ENCODE data around the gene SLC25A51. TPM values are rescaled to one million over a fixed set of nuclear protein-coding genes. Genes with fewer than 3 reads are reported as not detected.

The SLC25A51 gene
- total and polyA plus RNA-seq, 2 experiments from 2014 or later: 10.4 to 29.2 TPM

DNA sequence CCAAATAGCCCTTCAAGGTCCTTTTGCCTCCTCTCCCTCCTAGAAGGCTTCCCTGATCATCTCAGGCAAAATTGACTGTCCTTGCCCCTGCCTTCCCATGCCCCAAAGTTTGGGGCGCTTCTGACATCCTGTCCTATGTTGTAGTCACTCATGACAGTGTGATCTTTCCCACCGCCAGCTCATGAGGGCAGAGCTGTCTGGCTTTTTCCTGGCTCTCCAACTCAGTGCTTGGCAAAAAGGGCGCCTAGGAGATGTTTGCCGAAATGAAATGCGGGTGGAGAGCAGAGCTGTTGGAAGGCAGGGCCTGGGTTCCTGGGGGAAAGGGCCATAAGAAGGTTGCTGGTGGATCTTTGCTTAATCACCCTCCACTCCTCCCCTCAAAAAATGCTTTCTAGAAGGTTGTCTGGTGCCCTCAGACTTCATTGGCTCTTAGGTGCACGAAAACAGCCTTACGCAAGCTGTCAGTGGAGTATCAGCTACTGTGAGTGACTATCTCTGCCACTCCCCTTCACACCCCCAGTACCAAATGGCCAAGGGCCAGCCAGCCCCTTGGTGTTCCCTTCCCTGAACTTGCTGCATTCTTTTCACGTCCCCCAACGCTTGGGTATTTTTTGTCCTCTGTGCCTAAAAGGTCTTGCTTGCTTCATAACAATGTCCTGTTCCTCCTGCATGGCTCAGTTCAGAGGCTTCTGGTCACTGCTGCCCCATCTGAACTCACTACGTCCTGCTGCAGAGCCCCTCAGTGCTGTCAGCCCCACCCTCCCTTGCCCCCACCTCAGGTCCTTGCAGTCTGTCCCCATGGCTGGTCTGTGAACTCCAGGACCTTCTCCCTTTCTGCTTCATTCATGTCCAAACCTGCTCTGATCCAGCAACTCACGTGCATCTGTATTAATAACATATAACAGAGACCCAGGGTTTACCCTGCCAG lies 2.6 kb upstream of the SLC25A51 start:
- Histone ChIP-seq H3K9me3 (ENCODE audit: low read depth) (no peaks in the 10 kb centered on the region), H3K27me3 (no peaks in the 10 kb centered on the region), H3K4me1 (ENCODE audit: insufficient read depth) (peaks cover 17% of the 10 kb centered on the region), H3K36me3 (replicated peaks; ENCODE audit: insufficient read depth, low read depth) (no peaks in the 10 kb centered on the region), H3K4me2 (no peak overlapping the region), H2AFZ (no peak overlapping the region), H3K79me2 (peaks cover 16% of the 10 kb centered on the region), H3K27ac (no peak overlapping the region), H3K4me3 (no peak overlapping the region), H3K9me2 (replicated peaks; ENCODE audit: insufficient read depth) (no peaks in the 10 kb centered on the region), H4K20me1 (ENCODE audit: insufficient read depth, poor library complexity, severe bottlenecking) (peaks cover 2% of the 10 kb centered on the region)
- WGBS (ENCODE audit: low lambda C conversion rate, missing lambda C conversion rate): 92% methylated on average over 11 of the region's 11 CpGs
- DNase-seq (ENCODE audit: low spot score): no peak
- TF ChIP-seq EZH2phosphoT487 (IDR thresholded peaks at IDR 0.05; ENCODE audit: low read depth, severe bottlenecking, unreplicated experiment): no peak
- TF ChIP-seq, protein P1, sequence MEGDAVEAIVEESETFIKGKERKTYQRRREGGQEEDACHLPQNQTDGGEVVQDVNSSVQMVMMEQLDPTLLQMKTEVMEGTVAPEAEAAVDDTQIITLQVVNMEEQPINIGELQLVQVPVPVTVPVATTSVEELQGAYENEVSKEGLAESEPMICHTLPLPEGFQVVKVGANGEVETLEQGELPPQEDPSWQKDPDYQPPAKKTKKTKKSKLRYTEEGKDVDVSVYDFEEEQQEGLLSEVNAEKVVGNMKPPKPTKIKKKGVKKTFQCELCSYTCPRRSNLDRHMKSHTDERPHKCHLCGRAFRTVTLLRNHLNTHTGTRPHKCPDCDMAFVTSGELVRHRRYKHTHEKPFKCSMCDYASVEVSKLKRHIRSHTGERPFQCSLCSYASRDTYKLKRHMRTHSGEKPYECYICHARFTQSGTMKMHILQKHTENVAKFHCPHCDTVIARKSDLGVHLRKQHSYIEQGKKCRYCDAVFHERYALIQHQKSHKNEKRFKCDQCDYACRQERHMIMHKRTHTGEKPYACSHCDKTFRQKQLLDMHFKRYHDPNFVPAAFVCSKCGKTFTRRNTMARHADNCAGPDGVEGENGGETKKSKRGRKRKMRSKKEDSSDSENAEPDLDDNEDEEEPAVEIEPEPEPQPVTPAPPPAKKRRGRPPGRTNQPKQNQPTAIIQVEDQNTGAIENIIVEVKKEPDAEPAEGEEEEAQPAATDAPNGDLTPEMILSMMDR (IDR thresholded peaks at IDR 0.05; ENCODE audit: poor library complexity): no peak
- no peak for TF ChIP-seq EZH2 (IDR thresholded peaks at IDR 0.05; ENCODE audit: borderline replicate concordance)

DNA sequence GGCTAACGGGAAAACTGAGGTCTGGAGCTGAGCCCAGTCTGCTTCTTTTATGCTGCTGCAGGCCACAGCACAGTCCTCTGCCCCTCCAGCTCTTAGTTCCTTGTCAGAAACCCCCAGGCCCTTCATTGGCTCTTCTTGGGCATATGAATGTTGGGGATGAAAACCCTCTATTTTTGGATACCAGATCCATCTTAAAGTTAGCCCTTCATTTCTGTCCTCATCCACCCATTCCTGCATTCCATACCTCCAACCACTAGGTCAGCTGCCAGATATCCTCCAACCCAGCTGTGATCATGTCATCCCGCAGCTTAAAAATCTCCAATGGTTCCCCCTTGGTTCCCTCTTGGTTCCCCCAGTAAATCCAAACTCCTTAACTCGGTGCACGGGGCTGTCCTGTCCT lies 1.8 kb upstream of the SLC25A51 start:
- no peak for DNase-seq (ENCODE audit: low spot score)
- Histone ChIP-seq H3K4me3 (no peak overlapping the region), H3K4me2 (no peak overlapping the region), H3K27ac (no peak overlapping the region), H3K4me1 (ENCODE audit: insufficient read depth) (peaks cover 17% of the 10 kb centered on the region), H3K27me3 (no peaks in the 10 kb centered on the region), H3K79me2 (peaks cover 24% of the 10 kb centered on the region), H2AFZ (no peak overlapping the region), H3K36me3 (replicated peaks; ENCODE audit: insufficient read depth, low read depth) (no peaks in the 10 kb centered on the region), H4K20me1 (ENCODE audit: insufficient read depth, poor library complexity, severe bottlenecking) (peaks cover 2% of the 10 kb centered on the region), H3K9me3 (ENCODE audit: low read depth) (no peaks in the 10 kb centered on the region), H3K9me2 (replicated peaks; ENCODE audit: insufficient read depth) (no peaks in the 10 kb centered on the region)
- WGBS (ENCODE audit: low lambda C conversion rate, missing lambda C conversion rate): 94% methylated on average over 4 of the region's 4 CpGs
- TF ChIP-seq, protein P1 (IDR thresholded peaks at IDR 0.05; ENCODE audit: poor library complexity): no peak
- TF ChIP-seq EZH2 (IDR thresholded peaks at IDR 0.05; ENCODE audit: borderline replicate concordance): no peak
- no peak for TF ChIP-seq EZH2phosphoT487 (IDR thresholded peaks at IDR 0.05; ENCODE audit: low read depth, severe bottlenecking, unreplicated experiment)

DNA sequence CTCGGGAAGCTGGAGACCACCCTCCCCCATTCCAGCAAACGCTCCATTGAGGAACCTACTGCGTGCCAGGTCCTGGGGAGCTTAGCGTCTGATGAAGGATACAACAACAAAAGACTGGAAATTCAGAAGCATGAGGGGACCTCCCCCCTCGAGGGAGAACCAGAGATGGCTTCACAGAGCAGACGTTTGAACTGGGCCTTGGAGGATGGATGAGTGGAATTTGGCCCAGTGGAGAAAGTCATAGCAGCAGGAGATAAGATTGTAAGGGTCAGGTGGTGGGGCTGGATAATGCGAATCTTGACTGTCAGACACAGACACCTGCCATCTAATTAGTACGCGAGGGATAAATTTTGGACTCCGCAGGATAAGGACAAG lies 1.2 kb upstream of the SLC25A51 start:
- peak overlapping the region; percentile 88 for H3K4me2 ChIP-seq
- TF ChIP-seq, protein P1 (IDR thresholded peaks at IDR 0.05; ENCODE audit: poor library complexity): no peak
- TF ChIP-seq EZH2phosphoT487 (IDR thresholded peaks at IDR 0.05; ENCODE audit: low read depth, severe bottlenecking, unreplicated experiment): no peak
- no peak for TF ChIP-seq EZH2 (IDR thresholded peaks at IDR 0.05; ENCODE audit: borderline replicate concordance)
- WGBS (ENCODE audit: low lambda C conversion rate, missing lambda C conversion rate): 89% methylated on average over 10 of the region's 10 CpGs
- H3K9me2 ChIP-seq (replicated peaks; ENCODE audit: insufficient read depth): no peaks in the 10 kb centered on the region
- H2AFZ ChIP-seq: peak overlapping the region; percentile 99
- peaks cover 17% of the 10 kb centered on the region for H3K4me1 ChIP-seq (ENCODE audit: insufficient read depth)
- H3K79me2 ChIP-seq: peaks cover 31% of the 10 kb centered on the region
- no peak overlapping the region for H3K4me3 ChIP-seq
- H3K27me3 ChIP-seq: no peaks in the 10 kb centered on the region
- no peaks in the 10 kb centered on the region for H3K9me3 ChIP-seq (ENCODE audit: low read depth)
- H3K36me3 ChIP-seq (replicated peaks; ENCODE audit: insufficient read depth, low read depth): no peaks in the 10 kb centered on the region
- peaks cover 2% of the 10 kb centered on the region for H4K20me1 ChIP-seq (ENCODE audit: insufficient read depth, poor library complexity, severe bottlenecking)
- no peak for DNase-seq (ENCODE audit: low spot score)
- H3K27ac ChIP-seq: no peak overlapping the region
